Stimulated activated CD4-positive, alpha-beta T cell treated with anti-CD3 and anti-CD28 coated beads, Interleukin-2, amount 100 ng/mL, for 48 hours (primary cell): Measurements from ENCODE around the gene CACNA1H.
"Not testable (repeated sequence)": the region's sequence is repeated elsewhere in the genome, so short reads cannot be mapped to it uniquely, and the experiment has no call there.

ENCODE experiments used
- DNase-seq, 2 donors: peaks; one replicate each; pipeline ENCODE4 v3.0.0-alpha.2; 2020

CACNA1H gene

GRCh38 chr16:1176280-1176897 lies 23.5 kb downstream of the CACNA1H start:
- no peak for DNase-seq

- DNase-seq = no peak
These were observed 24.1 kb downstream of the CACNA1H start for GRCh38 chr16:1177053-1177452.

GRCh38 chr16:1177750-1178149 lies 24.8 kb downstream of the CACNA1H start:
- no peak for DNase-seq

GRCh38 chr16:1178295-1178910 lies 25.5 kb downstream of the CACNA1H start:
- DNase-seq = no peak

GRCh38 chr16:1180549-1181403 lies 27.9 kb downstream of the CACNA1H start:
- DNase-seq = no peak

- no peak for DNase-seq
These were observed 28.8 kb downstream of the CACNA1H start for GRCh38 chr16:1181404-1182315.

- no peak for DNase-seq
These were observed 29.4 kb downstream of the CACNA1H start for GRCh38 chr16:1182316-1182671.

- no peak for DNase-seq
These were observed 30.3 kb downstream of the CACNA1H start for GRCh38 chr16:1182950-1183907.

GRCh38 chr16:1184156-1184868 lies 31.4 kb downstream of the CACNA1H start:
- DNase-seq = no peak

GRCh38 chr16:1184980-1185379 lies 32.1 kb downstream of the CACNA1H start:
- no peak for DNase-seq

- not testable (repeated sequence) for DNase-seq
These were observed 32.7 kb downstream of the CACNA1H start for GRCh38 chr16:1185460-1186207.

GRCh38 chr16:1188432-1189189 lies 35.7 kb downstream of the CACNA1H start:
- peak; percentile 33 to 44 for DNase-seq

GRCh38 chr16:1189455-1189854 lies 36.5 kb downstream of the CACNA1H start:
- no peak for DNase-seq

- not testable (repeated sequence) for DNase-seq
These were observed 37.9 kb downstream of the CACNA1H start for GRCh38 chr16:1190789-1191188.

- DNase-seq = no peak
These were observed 39.6 kb downstream of the CACNA1H start for GRCh38 chr16:1192384-1193073.

GRCh38 chr16:1193143-1193824 lies 40.4 kb downstream of the CACNA1H start:
- no peak for DNase-seq

- no peak for DNase-seq
These were observed 41.1 kb downstream of the CACNA1H start for GRCh38 chr16:1193825-1194581.
